H1 (cell line): ENCODE results near the gene RIMS1. TPM values are rescaled to one million over a fixed set of nuclear protein-coding genes. Genes with fewer than 3 reads are reported as not detected.

Source experiments
- CHD1 ChIP-seq: IDR thresholded peaks from 2 replicates; pipeline ENCODE4 v1.6.1; 2012; ENCODE audit warnings: low read depth, low read length, improper control_type of control experiment
- FOSL1 ChIP-seq: IDR thresholded peaks from 2 replicates; pipeline ENCODE4 v1.6.1; 2011; ENCODE audit warnings: mild to moderate bottlenecking, low read depth, low read length, moderate library complexity; ENCODE audit not compliant: insufficient read depth
- GTF2F1 ChIP-seq: IDR thresholded peaks from 2 replicates; pipeline ENCODE4 v1.6.1; 2012; ENCODE audit warnings: low read depth, low read length, improper control_type of control experiment, borderline replicate concordance
- SIRT6 ChIP-seq: IDR thresholded peaks from one replicate; pipeline ENCODE4 v1.7.1; 2012; ENCODE audit warnings: low read length, inconsistent platforms
- SRF ChIP-seq: IDR thresholded peaks from 2 replicates; pipeline ENCODE4 v1.6.1; 2011; ENCODE audit warnings: mild to moderate bottlenecking, low read depth, low read length, moderate library complexity
- polyA plus RNA-seq, 7 experiments: library from polyadenylated mRNA; depleted of rRNA in 3 of 7; stranded (reverse) in 5 of 7; unstranded in 2 of 7; fragments of >200 nt in 5 of 7; fragments of 200-250 nt in 2 of 7; gene quantifications; 1 replicate in 5 of 7; 2 replicates in 1 of 7; 4 replicates in 1 of 7; pipeline versions ENCODE4 v1.2.1 to v1.2.3, GENCODE V29; 2011 to 2013; ENCODE audit warnings: missing spikeins in 2 of 7, mixed read lengths in 2 of 7
- total RNA-seq: library from RNA; stranded (reverse); fragmentation: NEBNext Ultra II Directional; extraction: Animal tissue kit (Norgen Biotek cat#: 25700); gene quantifications from 2 replicates; pipeline ENCODE4 v1.2.1, GENCODE V29; 2021
- TF ChIP-seq, protein P1 (sequence below): fragments of 300-600 bp; sonication (generic); IDR thresholded peaks from 2 replicates; pipeline ENCODE4 v1.7.1; 2012; ENCODE audit warnings: low read length, moderate library complexity, mild to moderate bottlenecking, inconsistent platforms; ENCODE audit not compliant: insufficient replicate concordance
- TF ChIP-seq, protein P2 (sequence below): IDR thresholded peaks from 2 replicates; pipeline ENCODE4 v1.6.1; 2012; ENCODE audit warnings: inconsistent platforms

The RIMS1 gene
- total and polyA plus RNA-seq, 2 of the 8 experiments (the other 6 are each of a cell fraction or from before 2014, with no cell fraction given) = 0.63 to 2.3 TPM

DNA sequence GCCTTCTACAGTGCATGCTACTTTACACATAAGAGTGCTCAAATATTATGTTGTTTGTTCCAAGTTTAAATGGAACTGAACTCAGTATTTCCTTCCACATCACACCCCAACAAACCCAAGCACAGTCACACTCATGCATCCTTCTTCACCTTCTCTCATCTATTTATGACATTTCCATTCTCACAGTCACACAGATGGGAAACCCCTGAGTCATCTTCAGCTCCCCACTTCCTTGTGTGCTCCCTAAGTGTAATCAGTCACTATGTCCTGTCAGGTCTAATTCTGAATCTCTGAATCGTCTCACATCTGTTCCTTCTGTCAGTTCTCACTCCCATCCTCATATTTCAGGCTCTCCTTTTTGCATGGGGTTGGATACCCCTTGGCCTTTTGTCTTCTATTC, 96.0 kb downstream of the RIMS1 start (continued):
- TF ChIP-seq, protein P1, sequence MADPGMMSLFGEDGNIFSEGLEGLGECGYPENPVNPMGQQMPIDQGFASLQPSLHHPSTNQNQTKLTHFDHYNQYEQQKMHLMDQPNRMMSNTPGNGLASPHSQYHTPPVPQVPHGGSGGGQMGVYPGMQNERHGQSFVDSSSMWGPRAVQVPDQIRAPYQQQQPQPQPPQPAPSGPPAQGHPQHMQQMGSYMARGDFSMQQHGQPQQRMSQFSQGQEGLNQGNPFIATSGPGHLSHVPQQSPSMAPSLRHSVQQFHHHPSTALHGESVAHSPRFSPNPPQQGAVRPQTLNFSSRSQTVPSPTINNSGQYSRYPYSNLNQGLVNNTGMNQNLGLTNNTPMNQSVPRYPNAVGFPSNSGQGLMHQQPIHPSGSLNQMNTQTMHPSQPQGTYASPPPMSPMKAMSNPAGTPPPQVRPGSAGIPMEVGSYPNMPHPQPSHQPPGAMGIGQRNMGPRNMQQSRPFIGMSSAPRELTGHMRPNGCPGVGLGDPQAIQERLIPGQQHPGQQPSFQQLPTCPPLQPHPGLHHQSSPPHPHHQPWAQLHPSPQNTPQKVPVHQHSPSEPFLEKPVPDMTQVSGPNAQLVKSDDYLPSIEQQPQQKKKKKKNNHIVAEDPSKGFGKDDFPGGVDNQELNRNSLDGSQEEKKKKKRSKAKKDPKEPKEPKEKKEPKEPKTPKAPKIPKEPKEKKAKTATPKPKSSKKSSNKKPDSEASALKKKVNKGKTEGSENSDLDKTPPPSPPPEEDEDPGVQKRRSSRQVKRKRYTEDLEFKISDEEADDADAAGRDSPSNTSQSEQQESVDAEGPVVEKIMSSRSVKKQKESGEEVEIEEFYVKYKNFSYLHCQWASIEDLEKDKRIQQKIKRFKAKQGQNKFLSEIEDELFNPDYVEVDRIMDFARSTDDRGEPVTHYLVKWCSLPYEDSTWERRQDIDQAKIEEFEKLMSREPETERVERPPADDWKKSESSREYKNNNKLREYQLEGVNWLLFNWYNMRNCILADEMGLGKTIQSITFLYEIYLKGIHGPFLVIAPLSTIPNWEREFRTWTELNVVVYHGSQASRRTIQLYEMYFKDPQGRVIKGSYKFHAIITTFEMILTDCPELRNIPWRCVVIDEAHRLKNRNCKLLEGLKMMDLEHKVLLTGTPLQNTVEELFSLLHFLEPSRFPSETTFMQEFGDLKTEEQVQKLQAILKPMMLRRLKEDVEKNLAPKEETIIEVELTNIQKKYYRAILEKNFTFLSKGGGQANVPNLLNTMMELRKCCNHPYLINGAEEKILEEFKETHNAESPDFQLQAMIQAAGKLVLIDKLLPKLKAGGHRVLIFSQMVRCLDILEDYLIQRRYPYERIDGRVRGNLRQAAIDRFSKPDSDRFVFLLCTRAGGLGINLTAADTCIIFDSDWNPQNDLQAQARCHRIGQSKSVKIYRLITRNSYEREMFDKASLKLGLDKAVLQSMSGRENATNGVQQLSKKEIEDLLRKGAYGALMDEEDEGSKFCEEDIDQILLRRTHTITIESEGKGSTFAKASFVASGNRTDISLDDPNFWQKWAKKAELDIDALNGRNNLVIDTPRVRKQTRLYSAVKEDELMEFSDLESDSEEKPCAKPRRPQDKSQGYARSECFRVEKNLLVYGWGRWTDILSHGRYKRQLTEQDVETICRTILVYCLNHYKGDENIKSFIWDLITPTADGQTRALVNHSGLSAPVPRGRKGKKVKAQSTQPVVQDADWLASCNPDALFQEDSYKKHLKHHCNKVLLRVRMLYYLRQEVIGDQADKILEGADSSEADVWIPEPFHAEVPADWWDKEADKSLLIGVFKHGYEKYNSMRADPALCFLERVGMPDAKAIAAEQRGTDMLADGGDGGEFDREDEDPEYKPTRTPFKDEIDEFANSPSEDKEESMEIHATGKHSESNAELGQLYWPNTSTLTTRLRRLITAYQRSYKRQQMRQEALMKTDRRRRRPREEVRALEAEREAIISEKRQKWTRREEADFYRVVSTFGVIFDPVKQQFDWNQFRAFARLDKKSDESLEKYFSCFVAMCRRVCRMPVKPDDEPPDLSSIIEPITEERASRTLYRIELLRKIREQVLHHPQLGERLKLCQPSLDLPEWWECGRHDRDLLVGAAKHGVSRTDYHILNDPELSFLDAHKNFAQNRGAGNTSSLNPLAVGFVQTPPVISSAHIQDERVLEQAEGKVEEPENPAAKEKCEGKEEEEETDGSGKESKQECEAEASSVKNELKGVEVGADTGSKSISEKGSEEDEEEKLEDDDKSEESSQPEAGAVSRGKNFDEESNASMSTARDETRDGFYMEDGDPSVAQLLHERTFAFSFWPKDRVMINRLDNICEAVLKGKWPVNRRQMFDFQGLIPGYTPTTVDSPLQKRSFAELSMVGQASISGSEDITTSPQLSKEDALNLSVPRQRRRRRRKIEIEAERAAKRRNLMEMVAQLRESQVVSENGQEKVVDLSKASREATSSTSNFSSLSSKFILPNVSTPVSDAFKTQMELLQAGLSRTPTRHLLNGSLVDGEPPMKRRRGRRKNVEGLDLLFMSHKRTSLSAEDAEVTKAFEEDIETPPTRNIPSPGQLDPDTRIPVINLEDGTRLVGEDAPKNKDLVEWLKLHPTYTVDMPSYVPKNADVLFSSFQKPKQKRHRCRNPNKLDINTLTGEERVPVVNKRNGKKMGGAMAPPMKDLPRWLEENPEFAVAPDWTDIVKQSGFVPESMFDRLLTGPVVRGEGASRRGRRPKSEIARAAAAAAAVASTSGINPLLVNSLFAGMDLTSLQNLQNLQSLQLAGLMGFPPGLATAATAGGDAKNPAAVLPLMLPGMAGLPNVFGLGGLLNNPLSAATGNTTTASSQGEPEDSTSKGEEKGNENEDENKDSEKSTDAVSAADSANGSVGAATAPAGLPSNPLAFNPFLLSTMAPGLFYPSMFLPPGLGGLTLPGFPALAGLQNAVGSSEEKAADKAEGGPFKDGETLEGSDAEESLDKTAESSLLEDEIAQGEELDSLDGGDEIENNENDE = no peak
- no peak for TF ChIP-seq CHD1
- TF ChIP-seq FOSL1 = no peak
- no peak for TF ChIP-seq SRF
- no peak for TF ChIP-seq SIRT6
- no peak for TF ChIP-seq GTF2F1
- TF ChIP-seq, protein P2, sequence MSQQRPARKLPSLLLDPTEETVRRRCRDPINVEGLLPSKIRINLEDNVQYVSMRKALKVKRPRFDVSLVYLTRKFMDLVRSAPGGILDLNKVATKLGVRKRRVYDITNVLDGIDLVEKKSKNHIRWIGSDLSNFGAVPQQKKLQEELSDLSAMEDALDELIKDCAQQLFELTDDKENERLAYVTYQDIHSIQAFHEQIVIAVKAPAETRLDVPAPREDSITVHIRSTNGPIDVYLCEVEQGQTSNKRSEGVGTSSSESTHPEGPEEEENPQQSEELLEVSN = no peak
